Fibroblast of pulmonary artery (primary cell): Measurements from ENCODE around the gene SATB2.
A peak's percentile ranks its signal among the peaks of the same experiment; 100 is the strongest.

Experiments
- DNase-seq: peaks from one replicate; pipeline ENCODE4 v3.0.0-alpha.2; 2010; ENCODE audit warnings: low read depth
- H3K4me3 ChIP-seq: replicated peaks from 2 replicates; pipeline ENCODE4 v1.5.1; 2011; ENCODE audit warnings: low read depth, mild to moderate bottlenecking, control low read depth, low read length, moderate library complexity
- CTCF ChIP-seq: IDR thresholded peaks from 2 replicates; pipeline ENCODE4 v1.5.1; 2011; ENCODE audit warnings: mild to moderate bottlenecking, control low read depth, low read length, inconsistent platforms; ENCODE audit errors: missing control alignments

The SATB2 gene

GRCh38 chr2:199456383-199457146 is 1.2 kb downstream of the SATB2 start:
- DNase-seq = no peak
- peak overlapping the region; percentile 80 for H3K4me3 ChIP-seq
- no peak for TF ChIP-seq CTCF

GRCh38 chr2:199455545-199456382 is 2.0 kb downstream of the SATB2 start:
- no peak for TF ChIP-seq CTCF
- peak overlapping the region; percentile 80 for H3K4me3 ChIP-seq
- DNase-seq = no peak

GRCh38 chr2:199455210-199455544 is 2.6 kb downstream of the SATB2 start:
- no peak for DNase-seq
- H3K4me3 ChIP-seq = peak overlapping the region; percentile 80
- no peak for TF ChIP-seq CTCF

GRCh38 chr2:199452991-199453379 is 4.8 kb downstream of the SATB2 start:
- TF ChIP-seq CTCF = no peak
- H3K4me3 ChIP-seq = no peak overlapping the region
- DNase-seq = no peak

GRCh38 chr2:199452260-199452990 is 5.3 kb downstream of the SATB2 start:
- H3K4me3 ChIP-seq = no peak overlapping the region
- no peak for TF ChIP-seq CTCF
- no peak for DNase-seq

- no peak for DNase-seq
- no peak overlapping the region for H3K4me3 ChIP-seq
- TF ChIP-seq CTCF = no peak
Measured at GRCh38 chr2:199449956-199450355, 7.8 kb downstream of the SATB2 start.
